Superior temporal gyrus (tissue), 1 donor: ENCODE data around the gene ZNF804B.
"Not testable (repeated sequence)": the region's sequence is repeated elsewhere in the genome, so short reads cannot be mapped to it uniquely, and the experiment has no call there.

Source experiments
- DNase-seq: peaks from one replicate; pipeline ENCODE4 v3.0.0-alpha.2; 2016; ENCODE audit errors: extremely low spot score

The ZNF804B gene

DNA sequence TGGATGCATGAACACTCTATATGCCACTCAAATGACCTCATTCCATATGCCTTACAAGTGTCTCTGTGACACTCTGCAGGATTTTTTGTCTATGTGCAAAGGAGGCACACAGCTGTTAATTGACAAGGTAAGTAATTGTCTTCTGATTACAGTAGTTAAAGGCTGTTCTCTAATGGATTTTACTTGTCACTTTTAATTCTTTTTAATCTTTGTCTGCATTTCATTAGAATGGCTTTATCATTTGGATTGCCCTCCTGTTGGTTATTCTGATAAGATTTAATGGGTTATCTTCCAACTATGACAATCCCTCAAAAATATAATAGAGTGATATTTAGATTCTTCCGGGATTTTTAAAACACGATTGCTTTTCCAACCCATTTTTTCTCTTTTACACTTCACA is 326.1 kb downstream of the ZNF804B start:
- no peak for DNase-seq

DNA sequence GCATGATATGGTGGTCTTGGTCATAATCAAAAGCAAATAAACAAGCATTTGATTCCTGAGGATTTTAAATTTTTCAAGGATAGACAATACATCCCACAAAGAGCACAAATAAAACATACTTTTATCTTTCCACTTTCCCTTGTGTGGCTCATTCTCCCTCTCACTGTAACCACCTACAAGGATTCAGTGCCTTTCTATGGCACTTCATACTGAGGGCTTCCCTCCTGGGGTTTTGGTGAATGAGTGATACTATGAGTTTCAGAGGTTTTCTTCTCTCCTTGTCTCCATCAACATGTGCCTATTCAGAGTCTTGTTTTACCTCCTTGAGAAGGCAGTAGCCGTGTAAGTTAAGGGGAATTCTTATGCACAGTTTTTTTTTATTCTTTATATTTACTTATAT is 332.1 kb downstream of the ZNF804B start:
- no peak for DNase-seq

DNA sequence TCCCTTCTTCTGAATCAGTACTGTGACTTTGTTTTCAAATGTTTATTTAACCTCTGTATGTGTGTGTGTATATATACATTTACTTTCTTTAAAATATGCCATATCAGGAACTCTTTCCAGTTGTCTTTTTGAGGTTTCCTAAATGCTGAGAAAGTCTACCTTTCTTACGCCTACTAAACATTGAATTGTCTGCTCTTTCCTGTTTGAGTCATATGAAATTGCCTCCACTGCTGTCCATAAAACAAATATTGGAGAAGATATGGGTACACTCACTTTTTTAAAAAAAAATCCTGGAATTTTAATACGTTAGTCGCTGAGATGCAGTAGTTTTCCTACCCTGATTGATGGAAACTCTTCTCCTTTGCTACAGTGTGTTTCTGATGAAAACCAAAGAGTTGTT is 334.8 kb downstream of the ZNF804B start:
- no peak for DNase-seq

DNA sequence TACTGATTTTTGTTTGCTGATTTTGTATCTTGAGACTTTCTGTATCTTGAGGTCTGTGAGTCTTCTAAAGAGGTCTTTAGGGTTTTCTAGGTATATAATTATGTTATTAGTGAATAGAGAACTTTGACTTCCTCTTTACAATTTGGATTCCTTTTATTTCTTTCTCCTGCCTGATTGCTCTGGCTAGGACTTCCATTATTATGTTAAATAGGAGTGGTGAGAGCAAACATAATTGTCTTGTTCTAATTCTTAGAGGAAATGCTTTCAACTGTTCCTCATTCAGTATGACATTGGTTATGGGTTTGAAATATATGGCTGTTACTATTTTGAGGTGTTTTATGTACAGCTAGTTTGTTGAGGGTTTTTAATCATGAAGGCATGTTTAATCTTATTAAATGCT is 344.1 kb downstream of the ZNF804B start:
- DNase-seq: no peak

GRCh38 chr7:89104748-89105685 is 345.5 kb downstream of the ZNF804B start:
- no peak for DNase-seq

GRCh38 chr7:89123871-89124270 is 364.4 kb downstream of the ZNF804B start:
- DNase-seq: no peak

DNA sequence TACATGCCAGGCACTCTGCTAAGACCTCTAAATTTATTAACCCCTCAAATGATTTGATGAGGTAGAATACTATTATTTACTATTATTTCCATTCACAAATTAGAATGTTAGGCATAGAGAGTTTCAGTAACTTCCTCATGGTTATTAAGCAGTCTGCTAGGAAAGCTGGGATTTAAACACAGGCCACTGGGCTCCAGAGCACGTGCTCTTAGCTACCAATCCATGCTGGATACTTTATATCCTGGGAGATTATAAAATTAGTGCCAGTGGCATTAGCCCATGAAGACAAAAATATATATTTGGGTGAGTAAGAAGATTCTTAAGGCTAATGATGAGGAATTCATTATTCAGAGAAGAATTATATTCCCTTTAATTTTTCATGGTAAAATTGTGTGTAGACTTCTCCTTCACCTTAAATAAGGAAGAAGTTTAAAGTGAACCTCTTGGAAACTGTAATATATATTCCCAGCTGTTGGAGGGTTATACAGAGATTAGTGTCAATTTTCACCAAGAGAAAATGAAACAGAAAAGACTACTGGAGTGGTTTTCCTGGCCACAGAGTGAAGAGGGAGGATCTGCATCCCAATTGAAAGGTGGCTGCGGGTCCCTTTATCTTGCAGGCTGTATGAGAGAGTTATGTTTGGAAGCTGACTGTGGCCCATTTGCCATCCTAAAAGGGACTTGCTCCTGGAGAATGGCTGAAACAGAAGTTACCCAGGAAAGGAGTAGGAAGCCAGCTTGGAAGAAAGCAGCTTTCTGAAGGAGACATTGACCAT is 370.3 kb downstream of the ZNF804B start:
- DNase-seq: no peak

GRCh38 chr7:89133357-89133756 is 373.9 kb downstream of the ZNF804B start:
- no peak for DNase-seq

DNA sequence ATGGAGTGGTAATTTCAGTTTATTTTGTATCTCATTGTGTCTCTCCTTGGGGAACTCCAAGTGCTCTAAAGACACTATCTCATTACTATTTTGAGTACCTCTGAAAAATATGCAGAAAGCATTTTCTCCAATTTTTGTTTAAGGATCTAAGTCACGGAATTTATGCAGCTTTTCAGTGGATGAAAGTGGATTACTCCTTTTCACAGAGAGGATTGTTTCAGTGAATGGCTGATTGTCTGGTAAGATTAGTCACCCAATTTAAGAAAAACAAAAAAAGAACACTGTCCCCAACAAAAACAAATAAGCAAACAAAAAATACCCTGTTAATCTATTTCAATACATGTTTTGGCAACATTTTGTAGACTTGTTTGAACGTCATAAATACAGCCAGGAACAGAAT is 374.3 kb downstream of the ZNF804B start:
- peak; percentile 31 for DNase-seq

GRCh38 chr7:89145801-89146200 is 386.3 kb downstream of the ZNF804B start:
- no peak for DNase-seq

DNA sequence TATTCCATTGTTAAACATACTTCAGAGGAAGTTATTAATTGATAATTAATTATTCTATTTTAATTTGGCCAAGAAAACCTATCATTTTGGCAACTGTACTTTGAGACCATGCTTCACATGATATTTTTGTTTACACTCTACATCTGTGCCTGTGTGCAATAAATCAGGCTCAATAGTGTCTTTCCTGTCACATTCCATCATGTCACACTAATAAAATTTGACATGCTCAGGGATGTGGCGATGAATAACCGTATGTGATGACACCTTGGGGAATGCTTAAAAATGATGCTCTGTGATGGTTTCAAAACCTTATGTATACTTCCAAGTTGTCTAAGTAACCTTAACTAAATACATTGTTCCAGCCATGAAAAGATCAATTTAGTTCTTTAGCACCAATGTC is 400.6 kb downstream of the ZNF804B start:
- no peak for DNase-seq

GRCh38 chr7:89165421-89165820 is 405.9 kb downstream of the ZNF804B start:
- DNase-seq: no peak

GRCh38 chr7:89170628-89171027 is 411.1 kb downstream of the ZNF804B start:
- no peak for DNase-seq

DNA sequence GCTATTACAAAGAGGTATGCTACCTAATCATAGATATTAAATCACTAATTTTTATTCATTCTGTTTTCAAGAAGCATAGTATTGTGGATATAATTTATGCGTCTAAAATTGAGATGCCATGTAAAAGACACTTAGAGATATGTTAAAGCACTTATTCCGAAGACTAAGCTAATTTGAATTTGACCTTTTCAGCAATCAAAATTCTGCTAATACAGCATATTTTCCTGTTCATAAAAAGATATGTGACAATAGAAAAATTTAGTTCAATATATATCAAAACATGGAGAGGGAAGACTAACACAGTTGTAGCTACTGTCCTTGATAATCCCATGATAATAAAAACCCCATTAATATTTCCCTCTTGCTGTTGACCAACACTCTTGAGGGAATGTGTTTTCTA is 422.6 kb downstream of the ZNF804B start:
- no peak for DNase-seq

- no peak for DNase-seq
Observed at GRCh38 chr7:89183712-89184111, 424.2 kb downstream of the ZNF804B start.

- no peak for DNase-seq
Observed at GRCh38 chr7:89200758-89201157, 441.3 kb downstream of the ZNF804B start.

- no peak for DNase-seq
Observed at GRCh38 chr7:89223900-89224395, 464.4 kb downstream of the ZNF804B start.

DNA sequence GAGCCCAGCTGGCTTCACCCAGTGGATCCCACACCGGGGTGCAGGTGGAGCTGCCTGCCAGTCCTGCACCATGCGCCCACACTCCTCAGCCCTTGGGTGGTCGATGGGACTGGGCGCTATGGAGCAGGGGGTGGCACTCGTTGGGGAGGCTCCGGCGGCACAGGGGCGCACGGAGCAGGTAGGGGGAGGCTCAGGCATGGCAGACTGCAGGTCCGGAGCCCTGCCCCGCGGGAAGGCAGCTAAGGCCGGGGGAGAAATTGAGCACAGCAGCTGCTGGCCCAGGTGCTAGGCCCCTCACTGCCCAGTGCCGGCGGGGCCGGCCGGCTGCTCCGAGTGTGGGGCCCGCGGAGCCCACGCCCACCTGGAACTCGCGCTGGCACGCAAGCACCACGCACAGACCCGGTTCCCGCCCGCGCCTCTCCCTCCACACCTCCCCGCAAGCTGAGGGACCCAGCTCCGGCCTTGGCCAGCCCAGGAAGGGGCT is 469.2 kb downstream of the ZNF804B start:
- not testable (repeated sequence) for DNase-seq

GRCh38 chr7:89238156-89238555 is 478.7 kb downstream of the ZNF804B start:
- no peak for DNase-seq

- DNase-seq: no peak
Observed at GRCh38 chr7:89246196-89246595, 486.7 kb downstream of the ZNF804B start.

- DNase-seq: no peak
Observed at GRCh38 chr7:89247207-89247606, 487.7 kb downstream of the ZNF804B start.

DNA sequence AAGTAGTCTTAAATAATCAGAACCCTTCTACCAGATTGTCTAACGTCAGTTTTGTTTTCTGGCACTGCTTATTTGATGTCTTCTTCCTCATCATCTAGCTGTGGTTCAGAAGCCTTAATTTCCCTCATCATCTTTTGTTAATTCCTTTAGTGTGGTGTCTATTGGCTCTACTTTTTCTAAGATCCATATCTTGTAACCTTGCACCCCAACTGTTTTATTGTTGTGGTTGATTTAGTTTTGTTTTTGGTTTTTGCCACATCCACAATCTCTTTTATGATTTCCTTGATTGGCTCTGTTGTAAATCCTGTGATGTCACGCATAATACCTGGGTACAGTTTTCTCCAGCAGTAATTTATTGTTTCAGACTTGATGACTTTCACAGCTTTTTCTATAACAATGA is 499.6 kb downstream of the ZNF804B start:
- DNase-seq: no peak

- DNase-seq: no peak
Observed at GRCh38 chr7:89264126-89264525, 504.6 kb downstream of the ZNF804B start.
